Breast epithelium (tissue), 3 donors: ENCODE results near the gene EIPR1.

Source experiments
- CTCF ChIP-seq, 3 donors: fragments of 450-650 bp; IDR thresholded peaks; one replicate each; pipeline ENCODE4 v1.5.1; 2016 to 2017; ENCODE audit warnings: antibody characterized with exemption in 3 of 3, mild to moderate bottlenecking in 3 of 3, moderate library complexity in 3 of 3
- POLR2A ChIP-seq: fragments of 450-650 bp; IDR thresholded peaks from one replicate; pipeline ENCODE4 v1.6.1; 2016; ENCODE audit warnings: antibody characterized with exemption, mild to moderate bottlenecking, moderate library complexity

GRCh38 chr2:3307236-3307635, 70.4 kb downstream of the EIPR1 start:
- TF ChIP-seq POLR2A: no peak
- no peak for TF ChIP-seq CTCF (IDR thresholded peaks at IDR 0.05)
